ENCODE data around the gene MAST4. TPM values are rescaled to one million over a fixed set of nuclear protein-coding genes. Genes with fewer than 3 reads are reported as not detected.

MAST4 gene
- polyA plus RNA-seq, 2 of the 4 experiments (the other 2 are of a cell fraction): 1.2 to 5.8 TPM

DNA sequence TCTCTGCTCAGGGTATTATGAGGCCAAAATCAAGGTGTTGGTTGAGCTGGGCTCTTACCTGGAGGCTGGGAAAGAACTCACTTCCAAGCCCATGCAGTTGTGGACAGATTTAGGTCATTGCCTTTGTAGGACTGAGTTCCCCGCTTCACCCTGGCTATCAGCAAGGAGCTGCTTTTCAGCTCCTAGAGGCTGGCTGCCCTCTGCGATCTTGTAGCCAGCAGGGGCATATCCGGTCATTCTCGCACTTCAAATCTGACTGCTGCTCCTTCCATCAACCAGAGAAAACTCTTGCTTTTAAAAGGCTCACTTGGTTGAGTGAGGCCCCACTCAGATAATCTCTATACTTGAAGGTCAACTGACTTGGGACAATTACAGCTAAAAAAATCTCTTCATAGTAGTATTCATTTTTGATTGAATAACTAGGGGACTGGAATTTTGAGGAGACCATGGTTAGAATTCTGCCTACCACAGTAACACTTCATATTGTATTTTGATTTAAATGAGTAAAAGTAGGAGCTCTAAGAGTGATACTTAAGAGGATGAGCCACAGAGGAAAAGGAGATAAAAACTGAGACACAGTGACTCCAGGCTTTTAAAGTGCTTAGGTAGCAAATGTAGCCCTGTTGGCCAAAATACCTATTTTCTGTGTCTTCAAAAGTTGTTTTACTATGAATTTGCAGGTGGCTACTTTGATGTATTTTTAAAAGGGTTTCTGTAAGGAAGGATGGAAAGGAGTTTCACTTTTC lies 463.0 kb downstream of the MAST4 start:
- ChIA-PET CTCF (interaction anchor here (0.8 to 1.0 kb wide), 2 partner anchors 111 to 154 kb away, joined by 3 to 6 read pairs; no protein-coding TSS in a partner anchor), POLR2A (no interaction called here)
- no peak overlapping the region for H3K27ac ChIP-seq
- FAIRE-seq (no peak), ATAC-seq (no peak; a peak in 1 of 6 replicates), DNase-seq (ENCODE audit: low read depth in 1 of 2, low spot score in 1 of 2) (no peak)
- no peak for TF ChIP-seq CHD2 (IDR thresholded peaks at IDR 0.05; ENCODE audit: low read length, partially characterized antibody)
- TF ChIP-seq PHF8 (IDR thresholded peaks at IDR 0.05; ENCODE audit: borderline replicate concordance, low read depth): no peak
- TF ChIP-seq CBX2 (IDR thresholded peaks at IDR 0.05; ENCODE audit: borderline replicate concordance, low read depth): no peak
- TF ChIP-seq BHLHE40 (IDR thresholded peaks at IDR 0.05; ENCODE audit: low read depth, low read length): no peak
- TF ChIP-seq, protein P1, sequence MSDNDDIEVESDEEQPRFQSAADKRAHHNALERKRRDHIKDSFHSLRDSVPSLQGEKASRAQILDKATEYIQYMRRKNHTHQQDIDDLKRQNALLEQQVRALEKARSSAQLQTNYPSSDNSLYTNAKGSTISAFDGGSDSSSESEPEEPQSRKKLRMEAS (IDR thresholded peaks at IDR 0.05): no peak
- TF ChIP-seq HEYL (CRISPR knock-in tag; IDR thresholded peaks at IDR 0.05): no peak
- TF ChIP-seq HOXB5 (CRISPR knock-in tag; IDR thresholded peaks at IDR 0.05): no peak
- no peak for TF ChIP-seq POLR2A (IDR thresholded peaks at IDR 0.05; ENCODE audit: low read length)
- H3K4me2 ChIP-seq: no peak overlapping the region
- H3K9me3 ChIP-seq: no peaks in the 10 kb centered on the region
- 97% methylated on average over 4 of the region's 4 CpGs for WGBS (ENCODE audit: missing lambda C conversion rate)
- H3K4me3 ChIP-seq: no peak overlapping the region
- H3K4me1 ChIP-seq: 0 out of 3 replicates have a peak, but pooled peaks cover 3% of the 10 kb centered on the region

DNA sequence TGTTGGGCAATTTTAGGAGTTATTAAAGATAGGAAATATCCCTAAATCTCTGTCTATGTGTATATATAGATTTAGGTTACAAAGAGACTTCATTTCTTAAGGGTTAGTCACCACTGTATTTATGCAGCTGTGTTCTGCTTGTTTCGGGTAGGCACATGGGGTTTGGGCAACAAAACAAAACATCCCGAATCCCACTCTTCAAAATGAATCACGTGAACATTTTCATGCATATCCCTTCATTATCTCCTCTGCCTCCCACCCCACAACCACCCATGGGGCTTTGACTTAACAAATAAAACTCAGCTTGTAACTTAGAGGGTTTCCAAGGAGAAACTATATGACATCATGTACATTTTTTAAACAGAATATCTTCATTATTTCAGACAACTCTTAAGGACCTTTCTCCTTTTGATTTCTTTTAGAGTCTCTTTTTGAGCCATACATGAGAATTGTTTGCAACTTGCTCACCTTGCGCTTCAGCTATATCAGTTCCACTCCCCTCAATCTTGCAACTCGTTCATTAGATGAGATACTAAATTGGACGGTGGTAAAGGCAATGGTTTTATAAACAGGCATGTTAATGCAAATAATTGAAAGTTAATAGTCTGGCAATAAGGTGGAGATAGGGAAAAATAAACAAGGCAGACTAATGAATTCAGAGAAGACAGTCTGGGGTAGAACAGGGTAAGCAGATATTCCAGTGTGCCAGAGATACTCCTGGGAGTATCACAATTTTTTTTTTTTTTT lies 463.7 kb downstream of the MAST4 start:
- FAIRE-seq (peak; percentile 13), DNase-seq (ENCODE audit: low read depth in 1 of 2, low spot score in 1 of 2) (no peak), ATAC-seq (no peak)
- TF ChIP-seq, protein P2, sequence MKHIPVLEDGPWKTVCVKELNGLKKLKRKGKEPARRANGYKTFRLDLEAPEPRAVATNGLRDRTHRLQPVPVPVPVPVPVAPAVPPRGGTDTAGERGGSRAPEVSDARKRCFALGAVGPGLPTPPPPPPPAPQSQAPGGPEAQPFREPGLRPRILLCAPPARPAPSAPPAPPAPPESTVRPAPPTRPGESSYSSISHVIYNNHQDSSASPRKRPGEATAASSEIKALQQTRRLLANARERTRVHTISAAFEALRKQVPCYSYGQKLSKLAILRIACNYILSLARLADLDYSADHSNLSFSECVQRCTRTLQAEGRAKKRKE (CRISPR knock-in tag; IDR thresholded peaks at IDR 0.05; ENCODE audit: low read depth): no peak
- TF ChIP-seq CHD2 (IDR thresholded peaks at IDR 0.05; ENCODE audit: low read length, partially characterized antibody): no peak
- TF ChIP-seq, protein P3, sequence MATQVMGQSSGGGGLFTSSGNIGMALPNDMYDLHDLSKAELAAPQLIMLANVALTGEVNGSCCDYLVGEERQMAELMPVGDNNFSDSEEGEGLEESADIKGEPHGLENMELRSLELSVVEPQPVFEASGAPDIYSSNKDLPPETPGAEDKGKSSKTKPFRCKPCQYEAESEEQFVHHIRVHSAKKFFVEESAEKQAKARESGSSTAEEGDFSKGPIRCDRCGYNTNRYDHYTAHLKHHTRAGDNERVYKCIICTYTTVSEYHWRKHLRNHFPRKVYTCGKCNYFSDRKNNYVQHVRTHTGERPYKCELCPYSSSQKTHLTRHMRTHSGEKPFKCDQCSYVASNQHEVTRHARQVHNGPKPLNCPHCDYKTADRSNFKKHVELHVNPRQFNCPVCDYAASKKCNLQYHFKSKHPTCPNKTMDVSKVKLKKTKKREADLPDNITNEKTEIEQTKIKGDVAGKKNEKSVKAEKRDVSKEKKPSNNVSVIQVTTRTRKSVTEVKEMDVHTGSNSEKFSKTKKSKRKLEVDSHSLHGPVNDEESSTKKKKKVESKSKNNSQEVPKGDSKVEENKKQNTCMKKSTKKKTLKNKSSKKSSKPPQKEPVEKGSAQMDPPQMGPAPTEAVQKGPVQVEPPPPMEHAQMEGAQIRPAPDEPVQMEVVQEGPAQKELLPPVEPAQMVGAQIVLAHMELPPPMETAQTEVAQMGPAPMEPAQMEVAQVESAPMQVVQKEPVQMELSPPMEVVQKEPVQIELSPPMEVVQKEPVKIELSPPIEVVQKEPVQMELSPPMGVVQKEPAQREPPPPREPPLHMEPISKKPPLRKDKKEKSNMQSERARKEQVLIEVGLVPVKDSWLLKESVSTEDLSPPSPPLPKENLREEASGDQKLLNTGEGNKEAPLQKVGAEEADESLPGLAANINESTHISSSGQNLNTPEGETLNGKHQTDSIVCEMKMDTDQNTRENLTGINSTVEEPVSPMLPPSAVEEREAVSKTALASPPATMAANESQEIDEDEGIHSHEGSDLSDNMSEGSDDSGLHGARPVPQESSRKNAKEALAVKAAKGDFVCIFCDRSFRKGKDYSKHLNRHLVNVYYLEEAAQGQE (IDR thresholded peaks at IDR 0.05): no peak
- no peak for TF ChIP-seq ZC3H11A (IDR thresholded peaks at IDR 0.05)
- no peak for TF ChIP-seq CBX2 (IDR thresholded peaks at IDR 0.05; ENCODE audit: borderline replicate concordance, low read depth)
- TF ChIP-seq TFCP2L1 (CRISPR knock-in tag; IDR thresholded peaks at IDR 0.05): no peak
- TF ChIP-seq HOXB13 (CRISPR knock-in tag; IDR thresholded peaks at IDR 0.05; ENCODE audit: low read depth): no peak
- TF ChIP-seq CHD4 (IDR thresholded peaks at IDR 0.05; ENCODE audit: borderline replicate concordance): no peak
- no peak for TF ChIP-seq RNF2 (IDR thresholded peaks at IDR 0.05; ENCODE audit: borderline replicate concordance, low read depth)
- TF ChIP-seq NPAS2 (CRISPR knock-in tag; IDR thresholded peaks at IDR 0.05; ENCODE audit: borderline replicate concordance): no peak
- TF ChIP-seq FOXS1 (CRISPR knock-in tag; IDR thresholded peaks at IDR 0.05): no peak
- Histone ChIP-seq H3K4me1 (0 out of 3 replicates have a peak, but pooled peaks cover 3% of the 10 kb centered on the region), H3K9me3 (no peaks in the 10 kb centered on the region), H3K27ac (no peak overlapping the region), H3K4me2 (no peak overlapping the region), H3K4me3 (no peak overlapping the region)
- CTCF ChIA-PET: interaction anchor here (0.8 to 1.0 kb wide), 2 partner anchors 111 to 155 kb away, joined by 3 to 6 read pairs; no protein-coding TSS in a partner anchor
- WGBS (ENCODE audit: missing lambda C conversion rate): 78% methylated on average over 6 of the region's 6 CpGs
- POLR2A ChIA-PET: no interaction called here

Measured in A549 (cell line).